ENCODE measurements around the gene IL6. TPM values are rescaled to one million over a fixed set of nuclear protein-coding genes. Genes with fewer than 3 reads are reported as not detected.

The IL6 gene
- total RNA-seq, 1 experiment from 2014 or later: 1.7 TPM

DNA sequence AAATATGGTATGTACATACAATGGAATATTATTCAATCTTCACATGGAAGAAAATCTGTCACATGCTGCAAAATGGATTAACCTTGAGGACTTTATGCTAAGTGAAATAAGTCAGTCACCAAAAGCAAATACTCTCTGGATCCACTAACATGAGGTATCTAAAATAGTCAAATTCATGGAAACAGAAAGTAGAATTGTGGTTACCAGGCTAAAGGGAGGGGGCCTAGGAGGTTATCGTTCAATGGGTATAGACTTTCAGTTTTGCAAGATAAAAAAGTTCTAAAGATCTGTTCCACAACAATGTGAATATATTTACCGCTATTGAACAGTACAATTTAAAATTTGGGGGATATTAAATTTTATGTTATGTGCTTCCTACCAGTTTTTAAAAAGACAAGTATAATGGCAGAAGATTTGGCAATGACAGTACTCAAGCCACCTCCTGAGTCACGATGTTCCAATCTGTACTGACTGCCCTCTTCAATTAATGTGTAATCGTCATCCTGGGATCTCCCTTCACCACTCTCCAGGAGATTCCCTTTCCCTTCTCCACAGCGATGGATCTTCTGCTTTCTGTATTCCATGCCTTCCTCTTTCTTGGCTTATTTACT, 32.3 kb upstream of the IL6 start:
- Histone ChIP-seq H3K27me3 (ENCODE audit: insufficient read depth, low read depth) (no peaks in the 10 kb centered on the region), H3F3A (ENCODE audit: insufficient read depth, low read depth) (no peaks in the 10 kb centered on the region; the same call in 1 of the 2 replicates), H3K4me1 (replicated peaks; ENCODE audit: insufficient read depth) (peaks cover 15% of the 10 kb centered on the region; the same call in 1 of the 2 replicates), H3K9me3 (ENCODE audit: insufficient read depth, low read depth) (no peaks in the 10 kb centered on the region), H3K9me2 (ENCODE audit: insufficient read depth) (no peaks in the 10 kb centered on the region; the same call in 1 of the 2 replicates), H3K27ac (no peak overlapping the region), H2AFZ (no peak overlapping the region), H3K79me2 (ENCODE audit: low read depth) (no peaks in the 10 kb centered on the region), H4K20me1 (ENCODE audit: insufficient read depth) (no peaks in the 10 kb centered on the region), H3K4me2 (no peak overlapping the region), H3K36me3 (ENCODE audit: low read depth) (no peaks in the 10 kb centered on the region), H3K4me3 (no peak overlapping the region)
- POLR2A ChIA-PET (ENCODE audit: unreplicated experiment): no interaction called here
- DNase-seq: peak in 1 of 2 experiments; percentile 22
- CTCF ChIA-PET: interaction anchor here (0.6 kb wide), 1 partner anchor 744 kb away, joined by 15 read pairs; no protein-coding TSS in a partner anchor
- TF ChIP-seq EZH2 (IDR thresholded peaks at IDR 0.05; ENCODE audit: low read depth): no peak
- TF ChIP-seq CTCF (conservative IDR thresholded peaks at IDR 0.05): no peak
- intact Hi-C loops (cut with micrococcal nuclease; ENCODE audit: unreplicated experiment): no loop called here
- no TSS peak for BruUV-seq (replicated peaks)

GRCh38 chr7:22695476-22696132, 31.4 kb upstream of the IL6 start:
- intact Hi-C loops (cut with micrococcal nuclease; ENCODE audit: unreplicated experiment): no loop called here
- H3K79me2 ChIP-seq (ENCODE audit: low read depth): no peaks in the 10 kb centered on the region
- CTCF ChIA-PET: interaction anchor here (0.6 to 1.0 kb wide), 3 partner anchors 32 to 1862 kb away, joined by 5 to 21 read pairs (median 15); partner anchors contain the start of gene IL6

More at GRCh38 chr7:22695476-22696132, 31.4 kb upstream of the IL6 start:
- BruUV-seq (replicated peaks): no TSS peak
- Histone ChIP-seq H3F3A (ENCODE audit: insufficient read depth, low read depth) (no peaks in the 10 kb centered on the region; the same call in 1 of the 2 replicates), H3K4me3 (no peak overlapping the region), H3K4me2 (no peak overlapping the region), H2AFZ (no peak overlapping the region), H3K36me3 (ENCODE audit: low read depth) (no peaks in the 10 kb centered on the region), H3K27ac (no peak overlapping the region), H3K4me1 (replicated peaks; ENCODE audit: insufficient read depth) (peaks cover 15% of the 10 kb centered on the region; the same call in 1 of the 2 replicates), H4K20me1 (ENCODE audit: insufficient read depth) (no peaks in the 10 kb centered on the region), H3K9me3 (ENCODE audit: insufficient read depth, low read depth) (no peaks in the 10 kb centered on the region), H3K9me2 (ENCODE audit: insufficient read depth) (no peaks in the 10 kb centered on the region; the same call in 1 of the 2 replicates), H3K27me3 (ENCODE audit: insufficient read depth, low read depth) (no peaks in the 10 kb centered on the region)
- TF ChIP-seq EZH2 (IDR thresholded peaks at IDR 0.05; ENCODE audit: low read depth) (no peak), CTCF (conservative IDR thresholded peaks at IDR 0.05) (no peak)
- POLR2A ChIA-PET (ENCODE audit: unreplicated experiment): no interaction called here
- DNase-seq: peak in 1 of 2 experiments; percentile 9
